Stimulated activated CD4-positive, alpha-beta T cell treated with anti-CD3 and anti-CD28 coated beads, Interleukin-4, amount 100 ng/mL, for 24 hours (primary cell): ENCODE measurements around the gene TSHZ2.
A peak's percentile ranks its signal among the peaks of the same experiment; 100 is the strongest.

Experiments used
- DNase-seq: peaks from one replicate; pipeline ENCODE4 v3.0.0-alpha.2; 2020

Gene TSHZ2

GRCh38 chr20:53175135-53175780 lies 203.1 kb downstream of the TSHZ2 start:
- DNase-seq = no peak

DNA sequence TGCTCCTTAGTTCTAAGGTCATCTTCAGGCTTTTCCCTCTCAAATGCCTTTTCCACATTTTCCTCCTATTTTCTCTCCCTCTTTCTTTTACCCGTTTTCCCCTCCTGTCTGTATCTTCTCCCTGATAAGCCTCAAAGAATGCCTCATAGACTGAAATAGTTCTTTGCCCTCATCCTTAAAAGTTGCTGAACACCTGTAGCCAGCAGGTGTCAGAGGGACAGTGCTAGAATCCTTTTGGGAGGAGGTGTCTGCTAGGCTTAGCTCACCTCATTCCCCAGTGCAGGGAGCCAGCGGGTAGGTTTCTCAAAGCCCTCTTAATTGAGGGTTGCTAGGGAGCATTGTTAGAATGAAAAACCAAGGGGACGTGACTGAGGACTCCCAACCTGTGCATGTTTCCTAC lies 204.0 kb downstream of the TSHZ2 start:
- no peak for DNase-seq

DNA sequence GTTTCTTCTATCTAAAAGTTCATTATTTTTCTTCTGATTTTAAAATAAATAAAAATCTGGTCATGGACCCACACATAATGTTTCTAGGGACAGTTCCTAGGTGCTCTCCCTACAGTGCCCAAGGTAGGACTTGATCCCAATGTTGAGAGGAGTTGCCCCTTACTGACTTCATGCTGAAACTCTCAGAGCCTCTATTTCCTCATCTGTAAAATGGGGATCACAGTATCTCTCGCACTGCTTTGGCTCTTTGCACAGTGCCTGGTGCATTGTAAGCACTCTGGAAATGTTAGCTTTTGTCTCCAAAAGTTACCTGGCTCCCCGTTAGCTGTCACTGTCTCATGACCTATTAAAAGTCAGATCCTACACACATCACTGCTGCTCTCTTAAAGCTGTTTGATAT lies 205.5 kb downstream of the TSHZ2 start:
- no peak for DNase-seq

- DNase-seq = no peak
Measured at GRCh38 chr20:53179749-53180148, 207.6 kb downstream of the TSHZ2 start.

DNA sequence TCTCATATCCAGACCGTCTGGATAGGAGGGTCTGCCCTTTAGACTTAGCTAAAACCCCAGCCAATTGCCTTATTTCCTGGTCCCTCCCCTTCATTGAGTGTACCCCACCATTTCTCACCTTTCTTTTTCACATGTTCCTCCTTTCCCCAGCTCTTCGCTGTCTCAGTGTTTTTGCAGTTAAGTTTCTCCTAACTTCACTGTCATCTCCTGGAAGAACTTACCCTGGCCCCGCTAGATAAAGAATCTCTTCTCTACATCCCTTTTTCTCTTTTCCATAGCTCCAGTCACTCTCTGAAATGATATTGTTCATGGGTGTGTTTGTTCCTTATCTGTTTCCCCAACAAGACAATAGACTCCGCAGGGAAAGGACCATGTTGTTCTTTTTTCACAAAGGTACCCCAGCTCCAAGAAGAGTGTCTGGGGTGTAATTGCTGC lies 208.8 kb downstream of the TSHZ2 start:
- no peak for DNase-seq

GRCh38 chr20:53181866-53182376 lies 209.8 kb downstream of the TSHZ2 start:
- no peak for DNase-seq

DNA sequence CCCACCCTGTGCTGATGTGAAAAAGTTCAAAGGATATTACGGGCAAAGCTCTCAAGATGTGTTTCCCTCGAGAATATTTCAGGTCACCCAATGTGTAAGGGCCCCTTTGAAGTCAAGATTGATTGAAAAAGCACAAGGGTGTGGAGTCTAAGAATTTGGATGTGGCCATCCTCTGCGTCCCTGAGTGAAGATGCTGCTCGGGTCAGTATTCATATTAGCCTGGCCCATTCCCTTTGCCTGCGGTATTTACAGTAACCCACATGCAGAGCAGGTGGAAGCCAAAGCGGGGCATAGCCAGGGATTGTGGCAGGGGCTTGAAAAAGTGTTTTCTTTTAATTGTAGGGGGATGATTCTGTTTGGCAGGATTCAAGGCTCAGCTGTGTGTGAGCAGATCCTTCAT lies 211.0 kb downstream of the TSHZ2 start:
- no peak for DNase-seq

DNA sequence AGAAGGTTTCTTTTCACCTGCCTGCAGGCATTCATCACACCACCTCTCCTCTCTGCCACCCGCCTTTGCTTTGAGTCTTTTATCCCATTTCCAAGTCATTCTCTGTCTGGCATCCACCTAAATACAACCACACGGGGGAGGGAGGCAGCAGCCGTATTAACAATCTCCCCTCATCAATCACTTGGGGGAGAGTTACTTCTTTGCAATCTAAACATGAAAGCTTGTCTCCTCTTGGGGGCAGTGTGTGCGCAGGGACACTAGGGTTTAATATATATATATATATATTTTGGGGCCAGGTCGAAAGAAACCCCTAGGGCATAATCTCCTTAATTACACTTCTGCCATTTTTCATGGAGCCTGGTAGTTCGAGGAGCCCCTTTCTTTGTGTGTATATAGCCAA lies 214.5 kb downstream of the TSHZ2 start:
- DNase-seq = no peak

GRCh38 chr20:53187392-53188068 lies 215.4 kb downstream of the TSHZ2 start:
- DNase-seq = no peak

GRCh38 chr20:53190225-53190624 lies 218.1 kb downstream of the TSHZ2 start:
- DNase-seq = no peak

DNA sequence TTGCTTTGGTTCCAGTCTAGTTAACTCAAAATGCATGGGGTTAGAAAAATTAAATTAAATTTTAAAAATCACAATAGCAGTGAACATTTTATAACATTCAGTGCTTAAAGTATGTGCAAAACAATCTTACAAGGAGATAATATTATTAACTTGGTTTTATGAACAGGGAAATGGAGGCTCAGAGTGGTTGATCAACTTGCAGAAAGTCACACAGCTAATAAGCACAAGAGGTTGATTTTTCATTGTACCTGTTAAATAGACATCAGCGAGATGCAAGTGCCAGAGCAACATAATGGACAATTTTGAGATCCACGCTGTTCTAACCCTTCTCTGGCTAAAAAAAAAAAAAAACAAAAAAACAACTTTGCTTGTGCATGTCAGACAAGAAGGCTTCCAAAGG lies 219.8 kb downstream of the TSHZ2 start:
- DNase-seq = no peak

GRCh38 chr20:53194306-53195290 lies 222.4 kb downstream of the TSHZ2 start:
- DNase-seq = no peak

- no peak for DNase-seq
Measured at GRCh38 chr20:53195876-53196610, 223.9 kb downstream of the TSHZ2 start.

- no peak for DNase-seq
Measured at GRCh38 chr20:53201588-53201987, 229.4 kb downstream of the TSHZ2 start.

GRCh38 chr20:53202777-53203176 lies 230.6 kb downstream of the TSHZ2 start:
- peak; percentile 17 for DNase-seq

- no peak for DNase-seq
Measured at GRCh38 chr20:53205046-53205445, 232.9 kb downstream of the TSHZ2 start.

- peak; percentile 28 for DNase-seq
Measured at GRCh38 chr20:53208110-53208832, 236.1 kb downstream of the TSHZ2 start.

- DNase-seq = no peak
Measured at GRCh38 chr20:53210041-53210440, 237.9 kb downstream of the TSHZ2 start.

GRCh38 chr20:53210931-53211330 lies 238.8 kb downstream of the TSHZ2 start:
- DNase-seq = no peak

DNA sequence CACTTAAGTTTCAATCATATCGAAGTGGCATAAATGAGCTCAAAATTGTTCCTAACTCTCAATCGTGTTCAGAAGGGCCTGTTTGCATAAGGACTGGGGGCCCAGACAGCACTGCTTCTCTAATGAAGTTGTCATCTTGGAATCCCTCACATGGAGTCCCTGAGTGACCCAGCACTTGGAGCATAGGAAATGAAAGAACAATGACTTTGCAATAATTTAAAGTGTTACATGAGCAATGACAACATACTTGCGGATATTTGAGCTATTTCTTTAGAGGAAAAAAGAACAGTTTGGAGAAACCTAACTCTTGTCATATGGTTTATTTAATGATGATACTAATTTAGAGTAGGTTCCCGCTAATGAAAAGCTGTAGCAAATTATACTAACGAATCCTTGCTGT lies 239.9 kb downstream of the TSHZ2 start:
- DNase-seq = no peak

GRCh38 chr20:53214392-53214791 lies 242.2 kb downstream of the TSHZ2 start:
- no peak for DNase-seq

GRCh38 chr20:53215166-53215565 lies 243.0 kb downstream of the TSHZ2 start:
- DNase-seq = peak; percentile 8
